ENCODE data around the gene TSEN2. TPM values are rescaled to one million over a fixed set of nuclear protein-coding genes. Genes with fewer than 3 reads are reported as not detected.

TSEN2 gene
- total RNA-seq, 2 experiments from 2014 or later = 19.4 to 21.4 TPM

DNA sequence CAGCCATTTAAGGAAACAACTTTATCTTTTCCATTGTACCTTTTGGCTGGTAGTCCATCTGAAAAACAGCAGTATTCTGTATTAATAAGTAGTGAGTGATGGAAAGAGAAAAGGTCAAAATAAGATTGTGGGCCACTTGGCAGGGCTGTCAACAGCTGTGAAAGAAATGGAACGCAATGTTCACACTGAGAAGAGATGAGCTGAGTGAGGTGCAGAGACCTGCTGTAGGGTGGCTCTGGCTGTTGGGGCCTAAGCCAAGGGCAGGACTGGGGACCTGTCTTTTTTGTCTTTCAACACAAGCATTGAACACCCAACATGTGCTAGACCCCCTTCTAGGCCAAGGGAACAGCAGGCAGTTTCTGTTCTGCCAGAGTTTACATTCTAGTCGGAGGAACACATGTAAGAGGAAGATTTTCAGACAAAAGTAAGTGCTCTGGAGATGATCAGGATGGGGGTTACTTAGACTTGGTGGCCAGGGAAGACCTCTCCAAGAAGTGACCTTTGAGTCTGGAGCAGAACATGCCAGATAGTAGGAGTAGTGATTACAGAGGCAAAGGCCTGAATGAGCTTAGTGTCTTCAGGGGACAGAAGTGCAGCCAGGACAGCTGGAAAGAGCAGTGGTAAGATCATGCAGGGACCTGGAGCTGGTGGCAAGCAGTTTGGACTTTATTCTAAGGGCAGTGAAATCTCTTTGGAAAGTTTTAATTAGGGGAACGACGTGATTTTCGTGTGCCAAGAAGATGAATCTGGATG is 29.6 kb downstream of the TSEN2 start:
- intact Hi-C loops (cut with micrococcal nuclease) = no loop called here
- Mint-ChIP-seq H3K27ac (no peak overlapping the region), H3K36me3 (ENCODE audit: low read depth) (peaks cover 8% of the 10 kb centered on the region), H3K27me3 (no peaks in the 10 kb centered on the region), H3K4me3 (no peak overlapping the region), H3K4me1 (ENCODE audit: low read depth) (no peaks in the 10 kb centered on the region), H3K9me3 (no peaks in the 10 kb centered on the region)
- no peak for DNase-seq
- ChIA-PET CTCF (interaction anchor here (0.7 kb wide), 1 partner anchor 134 kb away, joined by 4 read pairs; no protein-coding TSS in a partner anchor), POLR2A (no interaction called here)
- TF ChIP-seq, protein P1, sequence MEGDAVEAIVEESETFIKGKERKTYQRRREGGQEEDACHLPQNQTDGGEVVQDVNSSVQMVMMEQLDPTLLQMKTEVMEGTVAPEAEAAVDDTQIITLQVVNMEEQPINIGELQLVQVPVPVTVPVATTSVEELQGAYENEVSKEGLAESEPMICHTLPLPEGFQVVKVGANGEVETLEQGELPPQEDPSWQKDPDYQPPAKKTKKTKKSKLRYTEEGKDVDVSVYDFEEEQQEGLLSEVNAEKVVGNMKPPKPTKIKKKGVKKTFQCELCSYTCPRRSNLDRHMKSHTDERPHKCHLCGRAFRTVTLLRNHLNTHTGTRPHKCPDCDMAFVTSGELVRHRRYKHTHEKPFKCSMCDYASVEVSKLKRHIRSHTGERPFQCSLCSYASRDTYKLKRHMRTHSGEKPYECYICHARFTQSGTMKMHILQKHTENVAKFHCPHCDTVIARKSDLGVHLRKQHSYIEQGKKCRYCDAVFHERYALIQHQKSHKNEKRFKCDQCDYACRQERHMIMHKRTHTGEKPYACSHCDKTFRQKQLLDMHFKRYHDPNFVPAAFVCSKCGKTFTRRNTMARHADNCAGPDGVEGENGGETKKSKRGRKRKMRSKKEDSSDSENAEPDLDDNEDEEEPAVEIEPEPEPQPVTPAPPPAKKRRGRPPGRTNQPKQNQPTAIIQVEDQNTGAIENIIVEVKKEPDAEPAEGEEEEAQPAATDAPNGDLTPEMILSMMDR (IDR thresholded peaks at IDR 0.05) = no peak
- no peak for ATAC-seq

DNA sequence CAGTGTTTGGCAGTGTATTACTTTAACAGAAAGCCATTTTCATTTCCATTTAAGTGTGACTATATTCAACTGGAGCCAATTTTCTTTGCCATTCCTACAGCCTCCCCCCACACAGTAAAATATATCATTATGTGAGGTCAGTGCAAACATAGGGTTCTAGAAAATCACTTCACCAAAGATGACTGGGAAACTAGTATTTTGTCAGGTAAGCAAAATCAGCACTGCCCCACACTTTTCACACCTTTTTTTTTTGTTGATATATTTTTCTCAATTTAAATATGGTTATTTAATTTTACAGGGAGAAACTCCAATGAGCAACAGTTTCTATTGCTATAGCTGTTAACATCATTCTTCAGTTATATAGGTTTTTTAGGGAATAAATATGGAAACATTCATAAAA is 31.4 kb downstream of the TSEN2 start:
- H3K27ac Mint-ChIP-seq = no peak overlapping the region
- POLR2A ChIA-PET = no interaction called here
- H3K4me3 Mint-ChIP-seq = no peak overlapping the region
- CTCF ChIA-PET = no interaction called here
- H3K4me1 Mint-ChIP-seq (ENCODE audit: low read depth) = no peaks in the 10 kb centered on the region
- ATAC-seq = no peak
- H3K36me3 Mint-ChIP-seq (ENCODE audit: low read depth) = peaks cover 17% of the 10 kb centered on the region
- TF ChIP-seq, protein P1 (IDR thresholded peaks at IDR 0.05) = no peak
- intact Hi-C loops (cut with micrococcal nuclease) = no loop called here
- no peaks in the 10 kb centered on the region for H3K9me3 Mint-ChIP-seq
- H3K27me3 Mint-ChIP-seq = no peaks in the 10 kb centered on the region
- DNase-seq = no peak

DNA sequence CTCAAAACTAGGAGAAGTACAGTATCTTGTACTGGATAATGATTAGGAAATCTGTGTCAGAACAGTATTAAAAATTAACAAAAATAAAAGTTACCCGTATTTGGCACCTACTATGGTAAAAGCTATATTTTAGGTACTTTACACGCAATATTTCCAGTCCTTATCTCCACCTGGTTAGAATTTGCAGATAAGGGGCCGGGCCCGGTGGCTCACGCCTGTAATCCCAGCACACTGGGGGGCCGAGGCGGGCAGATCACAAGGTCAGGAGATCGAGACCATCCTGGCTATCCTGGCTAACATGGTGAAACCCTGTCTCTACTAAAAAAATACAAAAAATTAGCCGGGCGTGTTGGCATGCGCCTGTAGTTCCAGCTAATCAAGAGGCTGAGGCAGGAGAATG is 32.6 kb downstream of the TSEN2 start:
- TF ChIP-seq, protein P1 (IDR thresholded peaks at IDR 0.05) = no peak
- no peaks in the 10 kb centered on the region for H3K27me3 Mint-ChIP-seq
- CTCF ChIA-PET = no interaction called here
- ATAC-seq (no peak), DNase-seq (no peak)
- H3K9me3 Mint-ChIP-seq = no peaks in the 10 kb centered on the region
- H3K36me3 Mint-ChIP-seq (ENCODE audit: low read depth) = peaks cover 24% of the 10 kb centered on the region
- intact Hi-C loops (cut with micrococcal nuclease) = no loop called here
- POLR2A ChIA-PET = no interaction called here
- H3K4me3 Mint-ChIP-seq = no peak overlapping the region
- H3K27ac Mint-ChIP-seq = no peak overlapping the region
- H3K4me1 Mint-ChIP-seq (ENCODE audit: low read depth) = no peaks in the 10 kb centered on the region

DNA sequence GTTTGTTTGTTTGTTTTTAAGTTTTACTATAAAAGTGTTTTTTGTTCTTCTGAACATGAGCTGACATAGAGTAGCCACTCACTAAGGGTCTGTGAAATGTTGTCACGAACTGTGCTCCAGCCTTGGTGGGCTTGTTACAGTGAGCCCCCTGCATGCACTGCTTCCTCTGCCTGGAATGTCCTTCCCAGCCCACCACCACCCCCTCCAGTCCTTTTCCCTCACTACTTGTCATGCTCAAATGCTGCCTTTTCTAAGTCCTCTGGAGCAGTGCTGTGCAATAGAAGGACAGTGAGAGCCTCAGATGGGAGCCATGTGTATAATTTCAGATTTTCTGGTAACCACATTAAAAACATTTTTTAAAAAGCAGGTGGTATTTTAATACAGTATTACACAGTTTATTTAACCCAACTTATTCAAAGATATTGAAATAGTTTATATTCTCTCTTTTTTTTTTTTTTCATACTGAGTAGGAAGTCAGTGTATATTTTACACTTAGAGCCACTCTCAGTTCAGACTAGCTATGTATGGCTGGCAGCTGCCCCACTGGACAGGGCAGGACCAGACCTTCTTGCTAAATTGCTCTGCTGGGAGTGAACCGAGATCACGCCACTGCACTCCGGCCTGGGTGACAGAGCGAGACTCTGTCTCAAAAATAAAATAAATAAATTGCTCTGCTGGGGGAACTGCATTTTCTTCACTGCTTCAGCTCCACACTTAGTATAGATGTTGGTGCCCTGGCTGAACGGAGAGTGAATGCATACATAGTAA is 34.2 kb downstream of the TSEN2 start:
- ATAC-seq (no peak), DNase-seq (no peak)
- H3K27me3 Mint-ChIP-seq = no peaks in the 10 kb centered on the region
- peaks cover 29% of the 10 kb centered on the region for H3K36me3 Mint-ChIP-seq (ENCODE audit: low read depth)
- ChIA-PET POLR2A (no interaction called here), CTCF (interaction anchor here (0.7 kb wide), 1 partner anchor 42 kb away, joined by 3 read pairs; no protein-coding TSS in a partner anchor)
- H3K4me1 Mint-ChIP-seq (ENCODE audit: low read depth) = no peaks in the 10 kb centered on the region
- TF ChIP-seq, protein P1 (IDR thresholded peaks at IDR 0.05) = no peak
- no peak overlapping the region for H3K4me3 Mint-ChIP-seq
- intact Hi-C loops (cut with micrococcal nuclease) = no loop called here
- H3K9me3 Mint-ChIP-seq = no peaks in the 10 kb centered on the region
- H3K27ac Mint-ChIP-seq = no peak overlapping the region

DNA sequence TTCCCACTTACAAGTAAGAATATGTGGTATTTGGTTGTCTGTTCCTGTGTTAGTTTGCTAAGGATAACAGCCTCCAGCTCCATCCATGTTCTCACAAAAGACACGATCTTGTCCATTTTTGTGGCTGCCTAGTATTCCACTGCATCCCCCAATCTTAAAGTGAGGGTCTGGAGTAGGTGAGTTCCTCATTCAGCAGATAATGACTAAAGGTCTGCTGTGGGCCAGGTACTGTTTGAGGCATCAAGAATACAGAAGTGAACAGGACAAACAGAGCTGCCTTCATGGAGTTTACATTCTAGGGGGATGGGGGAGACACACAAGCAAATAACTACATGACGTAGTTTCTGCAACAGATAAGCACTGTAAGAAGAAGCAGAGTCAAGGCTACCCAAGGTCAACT is 36.7 kb downstream of the TSEN2 start:
- intact Hi-C loops (cut with micrococcal nuclease) = no loop called here
- TF ChIP-seq, protein P1 (IDR thresholded peaks at IDR 0.05) = no peak
- Mint-ChIP-seq H3K27ac (no peak overlapping the region), H3K27me3 (no peaks in the 10 kb centered on the region), H3K4me3 (no peak overlapping the region), H3K36me3 (ENCODE audit: low read depth) (peaks cover 35% of the 10 kb centered on the region), H3K9me3 (no peaks in the 10 kb centered on the region), H3K4me1 (ENCODE audit: low read depth) (no peaks in the 10 kb centered on the region)
- ChIA-PET CTCF (interaction anchor here (1.8 kb wide), 1 partner anchor 16 kb away, joined by 5 read pairs; no protein-coding TSS in a partner anchor), POLR2A (interaction anchor here (0.9 kb wide), 1 partner anchor 9 kb away, joined by 3 read pairs; no protein-coding TSS in a partner anchor)
- ATAC-seq (no peak), DNase-seq (no peak)
